ENCODE measurements around the gene WBP2NL.

Gene WBP2NL

GRCh38 chr22:42007922-42008321, 9.3 kb downstream of the WBP2NL start:
- TF ChIP-seq CTCF (conservative IDR thresholded peaks at IDR 0.05; ENCODE audit: low read depth): no peak
- ChIA-PET CTCF (no interaction called here), POLR2A (ENCODE audit: low non-redundant PET) (no interaction called here)
- DNase-seq (ENCODE audit: low spot score): no peak
- H3K27ac ChIP-seq: no peak overlapping the region

GRCh38 chr22:42010778-42011177, 12.2 kb downstream of the WBP2NL start:
- H3K27ac ChIP-seq: no peak overlapping the region
- DNase-seq (ENCODE audit: low spot score): no peak
- no peak for TF ChIP-seq CTCF (conservative IDR thresholded peaks at IDR 0.05; ENCODE audit: low read depth)
- ChIA-PET POLR2A (ENCODE audit: low non-redundant PET) (no interaction called here), CTCF (no interaction called here)

GRCh38 chr22:42013385-42013784, 14.8 kb downstream of the WBP2NL start:
- no peak for TF ChIP-seq CTCF (conservative IDR thresholded peaks at IDR 0.05; ENCODE audit: low read depth)
- POLR2A ChIA-PET (ENCODE audit: low non-redundant PET): no interaction called here
- H3K27ac ChIP-seq: no peak overlapping the region
- CTCF ChIA-PET: no interaction called here
- DNase-seq (ENCODE audit: low spot score): no peak

- H3K27ac ChIP-seq: no peak overlapping the region
- ChIA-PET POLR2A (ENCODE audit: low non-redundant PET) (no interaction called here), CTCF (no interaction called here)
- TF ChIP-seq CTCF (conservative IDR thresholded peaks at IDR 0.05; ENCODE audit: low read depth): no peak
- DNase-seq (ENCODE audit: low spot score): no peak
Measured at GRCh38 chr22:42016111-42016510, 17.5 kb downstream of the WBP2NL start.

- ChIA-PET CTCF (no interaction called here), POLR2A (ENCODE audit: low non-redundant PET) (no interaction called here)
- no peak overlapping the region for H3K27ac ChIP-seq
- no peak for TF ChIP-seq CTCF (conservative IDR thresholded peaks at IDR 0.05; ENCODE audit: low read depth)
- no peak for DNase-seq (ENCODE audit: low spot score)
Measured at GRCh38 chr22:42018224-42018623, 19.6 kb downstream of the WBP2NL start.

- CTCF ChIA-PET: no interaction called here
- H3K27ac ChIP-seq: no peak overlapping the region
- no peak for DNase-seq (ENCODE audit: low spot score)
- POLR2A ChIA-PET (ENCODE audit: low non-redundant PET): no interaction called here
- TF ChIP-seq CTCF (conservative IDR thresholded peaks at IDR 0.05; ENCODE audit: low read depth): no peak
Measured at GRCh38 chr22:42021571-42021970, 23.0 kb downstream of the WBP2NL start.

Measured in RWPE1 (cell line).